ENCODE results near the gene SLAMF8.

The SLAMF8 gene

DNA sequence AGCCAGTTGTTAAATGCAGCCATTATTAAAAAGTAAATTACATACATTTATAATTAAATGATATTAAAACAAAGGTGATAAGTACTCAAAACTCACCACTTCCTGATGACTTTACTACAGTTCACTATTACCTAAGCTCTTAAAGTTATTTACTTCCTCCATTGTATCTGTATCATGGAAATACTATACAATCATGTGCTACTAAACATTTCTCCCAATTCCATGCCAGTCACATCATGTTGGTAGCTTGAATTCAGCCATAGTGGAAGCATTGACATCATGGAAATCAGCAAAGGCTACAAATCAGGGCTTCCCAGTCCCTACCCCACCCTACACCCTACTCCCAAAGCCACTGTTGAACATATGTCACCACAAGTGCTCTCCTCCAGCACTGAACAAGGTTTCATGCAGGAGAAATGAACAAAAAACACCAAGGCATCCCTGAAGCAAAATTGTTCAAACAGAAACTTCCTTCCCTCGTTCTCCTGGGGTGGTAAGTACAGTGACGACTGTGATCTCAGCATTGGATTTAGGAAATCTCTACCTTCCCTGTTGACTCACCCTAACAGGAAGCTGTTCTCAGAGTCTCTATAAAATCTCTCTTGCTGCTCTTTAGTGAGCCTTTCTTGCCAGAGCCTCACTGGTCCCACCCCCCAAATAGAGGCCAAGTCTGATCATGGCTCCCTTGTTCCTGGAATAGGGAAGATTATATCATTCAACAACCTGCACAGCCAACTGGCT lies 23.1 kb downstream of the SLAMF8 start:
- DNase-seq: no peak

DNA sequence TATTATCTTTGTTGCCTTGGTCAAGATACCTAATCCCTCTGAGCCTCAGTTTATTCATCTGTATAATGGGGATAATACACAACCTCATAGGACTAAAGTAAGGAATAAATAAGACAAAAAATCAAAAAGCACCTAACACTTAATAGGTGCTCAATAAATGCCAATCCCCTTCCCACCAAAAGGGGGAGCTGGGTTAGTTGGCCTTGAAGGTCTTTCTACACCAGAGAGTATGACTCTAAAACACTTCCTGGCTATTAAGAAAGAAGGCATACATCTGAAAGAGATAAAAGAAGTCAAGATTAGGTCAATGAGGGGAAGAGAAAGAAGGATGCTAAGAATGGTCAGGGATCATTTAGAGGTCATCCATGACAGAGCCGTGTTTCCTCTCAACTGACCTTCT lies 24.7 kb downstream of the SLAMF8 start:
- DNase-seq: no peak

DNA sequence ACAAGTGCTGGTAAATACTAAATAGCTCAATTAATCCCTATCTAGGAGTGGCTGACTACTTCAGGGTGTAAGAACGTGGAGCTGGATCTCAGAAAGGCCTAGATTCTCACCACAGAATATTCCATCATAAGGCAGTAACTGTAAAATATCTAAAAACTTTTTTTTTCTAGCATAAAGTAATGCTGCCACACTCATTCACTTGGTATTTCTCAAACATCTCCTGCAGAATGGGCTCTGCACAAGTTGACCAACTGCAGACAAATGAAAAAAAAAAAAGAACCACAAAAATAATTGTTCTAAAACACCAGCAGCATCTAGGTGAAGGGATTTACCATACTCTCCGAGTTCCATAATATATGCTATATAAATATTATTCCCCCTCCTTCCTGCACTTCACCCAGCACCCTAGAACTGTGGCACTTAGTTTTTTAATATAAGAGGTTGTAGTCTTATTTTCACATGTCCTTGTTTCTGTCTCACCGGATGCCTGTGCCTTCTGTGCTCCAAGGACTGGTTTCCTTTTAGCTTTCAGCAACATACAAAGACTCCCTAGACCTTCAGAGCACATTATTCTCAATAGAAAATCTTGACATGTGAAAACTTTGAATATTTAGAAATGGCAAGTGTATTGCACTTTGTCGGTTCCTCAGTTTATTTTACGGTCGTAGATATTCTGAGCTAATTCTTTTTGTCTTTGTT lies 26.9 kb downstream of the SLAMF8 start:
- DNase-seq: no peak

DNA sequence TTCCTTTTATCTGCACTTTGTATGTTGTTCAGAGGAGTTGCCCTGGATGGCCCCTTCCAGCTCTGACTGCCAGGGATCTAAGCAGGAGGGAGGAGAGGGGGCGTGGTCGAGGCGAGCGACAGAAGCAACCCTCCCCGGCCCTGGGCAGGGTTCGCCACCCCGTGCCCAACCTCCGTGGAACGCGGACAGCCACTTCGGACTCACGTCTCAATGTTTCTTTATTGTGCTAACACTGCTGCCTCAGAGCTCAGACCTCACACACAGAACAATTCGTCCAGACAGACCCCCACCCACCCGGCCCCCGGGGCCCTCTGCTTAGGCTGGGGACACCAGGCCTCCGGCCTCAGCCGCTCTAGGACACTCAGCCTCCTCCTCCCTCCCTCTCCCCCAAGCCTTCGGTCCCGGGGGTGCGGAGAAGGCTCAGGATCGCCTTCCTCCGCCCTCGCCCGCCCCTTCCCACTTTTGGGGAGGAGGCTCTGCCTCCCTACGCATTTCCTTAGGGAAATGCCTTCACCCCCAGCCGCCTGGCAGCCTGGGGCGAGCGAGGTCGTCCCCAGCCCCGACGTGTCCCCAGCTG lies 27.5 kb downstream of the SLAMF8 start:
- peak; percentile 64 for DNase-seq

DNA sequence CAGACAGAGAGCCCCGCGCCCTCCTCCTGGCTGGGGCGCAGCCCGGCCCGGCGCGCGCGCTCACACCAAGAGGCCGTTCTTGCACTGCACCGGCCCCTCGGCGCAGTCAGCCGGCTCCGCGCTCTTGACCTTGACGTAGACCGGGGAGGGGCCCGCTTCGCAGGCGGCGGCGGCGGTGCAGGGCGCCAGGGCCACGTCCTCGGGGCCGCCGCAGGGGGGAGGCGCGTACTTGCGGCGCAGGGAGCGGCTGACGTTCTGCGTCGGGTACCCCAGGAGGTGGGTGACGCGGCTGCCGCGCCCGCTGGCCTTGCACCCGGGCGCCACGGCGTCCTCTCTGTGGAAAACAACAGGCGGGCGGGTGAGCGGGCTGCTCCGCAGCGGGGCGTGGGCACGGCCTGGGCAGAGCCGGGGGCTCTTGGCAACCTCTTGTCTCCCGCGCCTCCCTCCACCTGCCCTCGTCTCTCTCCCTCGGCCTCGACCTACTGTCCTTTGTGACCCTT lies 28.1 kb downstream of the SLAMF8 start:
- peak; percentile 88 for DNase-seq

DNA sequence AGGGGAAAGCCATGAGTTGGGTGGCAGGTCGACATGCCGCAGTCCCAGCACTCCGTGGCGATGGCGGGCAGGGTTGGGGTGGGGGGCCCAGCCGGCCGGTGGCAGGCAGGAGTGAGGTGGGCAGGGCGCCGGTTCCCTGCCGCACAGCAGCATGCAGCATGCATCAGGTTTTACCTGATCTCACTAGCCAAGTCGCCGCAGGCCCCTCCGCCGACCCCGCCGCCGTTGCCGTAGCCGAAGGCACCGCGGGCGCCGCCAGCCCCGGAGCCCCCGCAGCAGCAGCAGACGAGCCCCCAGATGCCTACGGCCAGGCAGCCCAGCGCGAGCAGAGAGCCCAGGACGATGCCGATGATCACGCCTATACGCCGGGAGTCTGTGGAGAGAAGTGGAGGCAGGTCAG lies 29.0 kb downstream of the SLAMF8 start:
- DNase-seq: no peak

DNA sequence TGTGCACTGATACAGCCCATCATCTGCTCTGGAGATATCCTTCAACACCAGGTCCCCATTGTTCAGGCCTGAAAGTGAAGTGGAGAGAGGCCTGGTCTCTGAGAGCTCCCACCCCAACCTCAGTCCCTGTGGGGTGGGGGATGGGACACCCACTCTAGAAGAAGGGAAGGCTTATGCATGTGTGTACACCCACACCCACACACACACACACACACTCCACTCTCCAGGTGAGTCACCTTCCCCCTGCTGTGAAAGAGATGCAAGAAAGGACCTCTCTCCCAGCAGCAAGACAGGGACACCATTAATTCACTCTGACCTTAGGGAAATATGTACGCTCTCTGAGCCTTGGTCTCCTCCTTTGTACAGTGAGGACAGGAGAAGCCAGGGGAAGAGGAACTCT lies 29.9 kb downstream of the SLAMF8 start:
- no peak for DNase-seq

DNA sequence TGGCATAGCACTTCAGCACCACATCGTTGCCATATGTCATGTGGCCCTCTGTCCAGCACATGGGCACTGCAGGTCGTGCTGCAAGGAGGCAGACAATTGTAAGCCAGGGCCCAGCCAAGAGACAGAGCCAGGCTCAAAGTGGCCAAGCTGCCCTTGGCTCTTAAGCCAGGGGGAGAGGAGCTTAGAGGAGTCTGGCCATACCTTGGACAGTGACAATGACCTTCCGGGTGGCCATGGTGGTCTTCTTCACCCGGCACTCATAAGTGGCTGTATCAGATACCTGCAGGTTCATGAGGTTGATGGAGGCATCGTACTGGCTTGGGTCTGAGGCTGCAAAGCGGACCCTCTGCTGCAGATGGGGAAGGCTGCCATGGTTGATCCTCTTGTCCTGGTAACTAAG lies 31.2 kb downstream of the SLAMF8 start:
- no peak for DNase-seq

DNA sequence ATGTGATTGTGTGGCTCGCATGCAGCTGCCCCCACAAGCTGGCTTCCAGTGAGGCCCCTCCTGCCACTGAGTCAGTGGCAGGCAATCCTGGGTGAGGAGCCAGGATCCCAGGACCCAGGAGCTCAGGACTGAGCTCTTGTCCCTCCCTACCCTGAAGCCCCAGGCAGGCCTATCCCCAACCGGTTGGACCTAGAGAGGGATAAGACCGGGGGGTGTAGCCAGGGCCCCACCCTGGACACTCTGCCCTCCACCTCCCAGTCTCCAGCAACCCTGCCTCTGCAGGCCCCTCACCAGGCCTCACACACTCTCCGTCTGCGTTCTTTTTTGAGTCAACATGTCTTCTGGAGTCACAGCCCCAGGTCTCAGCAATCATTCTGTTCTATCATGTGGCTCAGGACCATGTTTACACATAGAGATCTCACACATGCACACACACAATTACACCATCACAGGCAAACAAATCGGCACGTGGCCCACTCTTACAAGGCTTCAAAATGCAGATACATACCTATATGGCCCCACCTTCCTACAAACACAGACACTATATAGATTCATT lies 33.2 kb downstream of the SLAMF8 start:
- no peak for DNase-seq

DNA sequence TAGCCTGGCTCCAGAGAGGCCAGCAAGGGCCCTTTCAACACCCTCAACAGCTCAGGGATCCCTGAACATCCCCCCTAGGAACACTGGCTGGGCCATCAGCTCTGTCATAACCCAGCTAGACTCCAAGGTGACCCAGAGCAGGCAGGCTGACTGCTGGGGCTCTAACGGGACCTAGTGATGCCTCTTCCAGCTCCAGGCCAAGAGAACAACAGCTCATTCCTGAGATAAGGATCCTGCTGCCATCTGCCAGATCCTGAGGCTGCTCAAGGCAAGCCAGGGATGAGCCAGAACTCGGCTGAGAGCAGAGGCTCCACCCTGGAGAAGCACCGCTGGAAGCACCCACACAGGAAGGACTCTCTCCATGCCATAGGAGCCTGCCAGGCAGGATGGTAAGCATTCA lies 33.8 kb downstream of the SLAMF8 start:
- DNase-seq: no peak

DNA sequence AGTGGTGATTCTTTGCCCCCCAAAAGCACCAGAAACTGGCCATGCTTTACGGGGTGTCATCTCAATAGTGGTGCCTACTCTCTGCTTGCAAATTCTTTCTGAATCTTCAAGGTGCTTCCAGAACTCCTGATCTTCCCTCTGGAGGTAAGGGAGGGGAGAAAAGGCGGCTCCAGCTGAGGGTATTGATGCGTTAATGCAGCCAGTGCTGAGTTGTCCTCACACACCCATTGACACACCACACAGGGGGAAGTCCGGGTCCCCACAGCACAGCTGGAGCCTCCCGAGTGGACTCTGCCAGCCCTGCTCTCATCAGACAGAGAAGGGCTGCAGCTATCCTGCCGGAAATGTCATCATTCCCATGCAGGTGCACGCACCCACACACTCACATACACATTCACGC lies 34.5 kb downstream of the SLAMF8 start:
- DNase-seq: no peak

DNA sequence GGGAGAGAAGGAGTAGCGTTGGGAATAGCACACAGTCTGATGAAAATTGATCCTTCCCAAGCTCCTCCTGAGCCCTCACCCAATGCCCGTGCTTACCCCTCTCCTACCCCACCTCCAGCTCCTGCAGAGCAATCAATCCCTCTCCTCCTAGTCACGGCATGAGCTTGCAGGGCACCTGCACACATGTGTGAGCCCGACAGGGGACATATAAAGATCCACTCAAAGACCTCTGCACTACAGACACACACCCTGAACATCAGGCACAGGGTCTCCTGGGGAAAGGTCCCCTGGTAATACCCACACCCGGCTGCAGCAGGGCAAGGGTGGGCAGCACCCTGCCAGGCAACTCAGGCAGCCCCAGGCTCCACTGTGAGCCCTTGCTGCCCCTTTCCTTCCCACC lies 35.4 kb downstream of the SLAMF8 start:
- DNase-seq: no peak

DNA sequence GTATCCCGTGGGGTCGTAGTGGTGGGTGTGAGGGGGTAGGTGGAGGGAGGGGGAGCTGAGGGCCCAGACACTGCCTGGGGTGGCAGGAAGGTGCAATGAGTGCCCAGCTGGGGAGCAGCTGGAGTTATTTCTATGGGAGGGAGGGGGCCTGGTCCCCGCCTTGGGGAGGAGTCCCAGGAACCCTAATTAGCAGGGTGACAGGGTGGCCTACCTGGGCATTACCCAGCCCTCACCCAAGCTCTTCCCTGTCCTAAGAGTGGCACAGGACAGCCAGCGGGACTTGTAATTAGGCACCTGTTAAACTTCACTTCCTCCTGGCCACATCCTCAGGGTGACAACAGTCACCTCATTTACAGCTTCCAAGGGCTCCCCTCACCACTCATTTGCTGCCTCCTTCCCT lies 35.9 kb downstream of the SLAMF8 start, which contains the start of gene VSIG8:
VSIG8 (minus strand) TSS at position 101 of the 400 bp plus-strand sequence. CDS start 136 bp downstream, outside the sequence.
- no peak for DNase-seq

DNA sequence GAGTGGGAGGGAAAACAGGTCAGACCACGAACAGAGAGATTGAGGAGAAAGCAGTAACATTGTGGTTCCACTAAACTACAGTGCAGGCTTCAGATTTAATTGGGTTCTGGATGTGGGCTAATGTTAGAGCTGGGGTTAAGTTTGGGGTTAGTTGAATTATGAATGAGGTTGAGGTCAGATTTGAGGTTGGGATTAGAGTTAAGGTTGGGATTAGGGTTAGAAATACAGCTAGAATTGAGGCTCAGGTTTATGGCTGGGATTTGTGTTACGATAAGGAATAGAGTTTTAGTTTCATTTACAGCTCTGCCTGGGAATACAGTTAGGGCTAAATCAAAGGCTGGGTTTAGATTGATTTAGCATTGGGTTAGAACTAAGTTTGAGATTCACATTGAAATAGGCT lies 37.6 kb downstream of the SLAMF8 start:
- no peak for DNase-seq

DNA sequence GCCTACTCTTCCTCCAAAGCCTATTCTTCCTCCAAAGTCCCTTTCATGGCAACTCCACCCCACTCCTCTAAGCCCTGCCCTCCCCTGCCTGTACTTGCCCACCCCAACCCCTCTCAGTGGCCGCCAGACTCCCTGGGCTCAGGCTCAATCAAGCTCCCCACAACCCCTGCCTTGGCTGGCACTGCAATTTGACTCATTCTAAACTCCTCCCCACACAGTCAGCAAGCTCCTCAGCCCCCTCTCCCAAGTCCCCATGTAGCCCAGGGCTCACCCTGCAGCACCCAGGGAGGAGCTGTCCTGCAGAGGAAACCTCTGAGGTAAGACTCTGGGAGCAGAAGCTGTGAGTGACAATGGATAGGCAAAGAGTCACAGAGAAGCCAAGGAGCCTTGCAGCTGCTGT lies 39.4 kb downstream of the SLAMF8 start:
- no peak for DNase-seq

DNA sequence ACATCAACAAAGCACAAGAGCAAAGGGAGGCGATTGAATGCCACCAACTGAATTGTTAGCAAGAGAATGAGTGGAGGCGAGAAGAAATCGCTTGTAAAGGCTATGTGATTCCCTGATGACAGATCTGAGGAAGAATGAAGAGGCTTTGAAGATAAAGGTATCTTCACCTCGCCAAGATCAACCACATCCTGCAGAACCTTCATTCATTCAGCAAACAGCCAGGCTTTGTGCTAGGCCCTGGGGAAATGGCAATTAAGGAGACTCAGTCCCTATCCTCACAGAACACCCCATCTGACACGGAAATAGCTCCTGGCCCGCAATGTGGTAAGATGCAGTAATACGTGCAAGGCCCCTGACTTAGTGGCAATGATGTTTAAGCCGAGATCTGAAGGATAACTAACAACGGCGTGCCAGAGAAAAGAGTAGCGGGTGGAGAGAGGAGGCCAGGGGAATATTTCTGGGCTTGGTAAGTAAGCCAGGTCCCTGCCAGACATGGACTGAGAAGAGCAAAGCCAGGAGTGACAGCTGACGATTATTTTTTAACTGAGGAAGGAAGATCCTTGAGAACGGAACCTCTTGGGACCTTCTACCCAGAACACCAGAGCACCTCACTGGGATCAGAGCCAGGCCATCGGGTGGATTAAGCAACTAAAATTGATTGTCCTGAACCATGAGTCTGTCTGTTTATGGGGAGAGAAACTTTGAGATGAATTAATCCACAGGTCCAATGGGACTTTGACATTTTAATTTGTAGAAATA lies 40.4 kb downstream of the SLAMF8 start:
- DNase-seq: no peak

DNA sequence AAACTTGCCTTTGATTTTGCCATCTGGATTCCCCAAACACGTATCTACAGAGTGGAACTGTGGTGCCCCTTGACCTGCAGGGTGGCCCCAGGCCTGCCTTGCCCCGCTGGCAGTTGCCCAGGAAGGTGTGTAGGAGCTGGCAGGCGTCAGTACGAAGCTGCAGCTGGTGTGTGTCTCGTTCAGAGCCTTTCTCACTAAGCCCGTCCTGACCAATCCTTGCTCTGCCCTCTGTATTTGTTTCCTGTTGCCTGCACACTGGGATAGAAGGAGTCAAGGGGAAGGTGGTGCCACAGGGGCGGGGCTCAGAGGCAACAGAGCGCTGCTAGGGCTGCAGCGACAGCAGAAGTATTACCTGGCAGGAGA lies 41.0 kb downstream of the SLAMF8 start:
- DNase-seq: no peak

DNA sequence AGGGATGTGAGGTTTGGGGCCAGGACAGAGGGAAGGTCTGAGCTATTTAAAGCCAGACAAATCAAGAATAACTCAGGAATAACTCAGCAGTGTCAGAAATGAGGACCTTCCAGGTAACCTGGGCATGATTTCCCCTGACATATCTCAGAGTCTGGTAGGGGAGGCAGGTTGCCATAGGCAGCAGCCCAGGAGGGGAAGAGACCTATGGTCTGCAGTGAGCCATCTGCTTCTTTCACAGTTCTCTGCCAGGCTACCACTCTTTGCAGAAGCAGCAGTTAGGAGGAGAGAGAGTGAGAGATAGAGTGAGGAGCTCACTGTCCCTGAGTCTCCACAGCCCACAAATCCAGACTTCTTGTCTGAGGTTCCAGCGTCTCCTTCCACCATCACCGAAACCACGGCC lies 42.1 kb downstream of the SLAMF8 start:
- no peak for DNase-seq

DNA sequence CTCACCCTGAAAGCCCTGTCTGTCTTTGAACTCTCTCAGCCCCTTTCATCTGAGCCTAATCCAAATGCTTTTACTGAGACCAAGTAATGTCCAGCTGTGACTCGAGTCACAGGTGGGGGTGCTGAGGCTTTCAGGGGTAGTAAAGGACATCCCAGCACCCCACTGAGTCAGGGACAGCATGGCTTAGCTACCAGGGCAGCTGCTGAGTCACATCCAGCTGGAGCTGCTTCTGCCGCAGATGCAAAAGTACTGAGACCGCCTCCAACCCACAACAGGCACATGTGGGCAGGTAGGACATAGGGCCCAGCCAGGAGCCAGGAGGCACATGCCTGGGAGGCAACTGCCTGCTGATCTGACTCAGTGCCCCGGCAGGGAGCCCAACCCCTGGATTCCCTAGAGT lies 42.5 kb downstream of the SLAMF8 start:
- DNase-seq: peak; percentile 64

DNA sequence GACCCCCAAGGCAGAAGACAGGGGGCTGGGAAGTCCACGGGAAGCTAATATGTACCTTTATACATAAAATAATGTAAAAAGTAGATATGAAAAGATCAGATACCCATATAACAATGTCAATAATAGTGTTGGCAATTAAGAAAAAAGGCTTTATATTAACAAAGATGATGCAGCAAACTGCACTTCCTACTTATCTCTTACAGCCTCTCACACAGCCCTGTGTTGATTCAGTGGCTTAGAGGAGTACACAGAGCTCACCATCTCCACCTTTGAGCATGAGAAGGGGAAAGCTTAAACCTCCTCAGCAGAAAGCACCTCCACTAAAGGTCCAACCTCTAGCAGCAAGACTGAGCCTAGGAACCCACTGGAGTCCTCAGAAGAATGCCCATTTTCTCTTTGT lies 42.9 kb downstream of the SLAMF8 start:
- DNase-seq: no peak

DNA sequence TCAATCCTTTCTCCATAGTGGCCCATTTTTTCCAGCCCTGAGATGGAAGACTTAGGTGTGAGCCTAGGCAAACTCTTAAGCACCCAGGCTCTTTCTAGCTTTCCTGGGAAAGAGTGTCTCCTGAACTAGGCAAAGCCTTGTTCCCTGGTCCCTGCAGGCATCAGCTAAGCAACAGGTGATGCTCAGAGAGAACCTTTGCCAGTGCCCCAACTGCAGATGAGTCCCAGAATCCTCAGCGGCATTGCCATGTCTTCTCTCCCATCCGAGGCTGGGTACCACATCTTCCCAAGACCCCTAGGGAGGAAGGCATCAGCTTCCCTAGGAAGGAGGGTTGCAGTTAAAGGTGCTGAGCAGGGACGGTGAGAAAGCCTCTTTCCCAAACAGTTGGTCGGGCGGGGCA lies 44.0 kb downstream of the SLAMF8 start:
- no peak for DNase-seq

DNA sequence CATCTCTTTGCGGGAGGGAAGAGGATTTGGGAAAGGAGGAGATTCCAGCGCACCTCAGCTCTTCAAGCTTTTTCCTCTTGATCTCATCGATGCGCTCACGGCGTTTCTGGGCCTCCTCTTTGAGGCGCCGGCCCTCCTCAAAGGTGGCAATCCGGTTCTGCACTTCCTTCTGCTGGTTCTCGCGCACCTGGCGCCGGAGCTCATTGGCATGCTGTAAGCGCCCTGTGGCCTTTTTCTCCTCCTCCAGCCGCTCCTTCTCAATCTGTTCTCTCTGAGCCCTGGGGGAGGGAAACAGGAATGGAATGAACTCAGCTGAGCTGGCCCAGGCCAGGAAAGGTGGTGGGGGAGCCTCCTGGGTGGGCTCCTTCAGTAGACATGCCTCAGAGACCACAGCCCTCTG lies 46.2 kb downstream of the SLAMF8 start:
- DNase-seq: no peak

DNA sequence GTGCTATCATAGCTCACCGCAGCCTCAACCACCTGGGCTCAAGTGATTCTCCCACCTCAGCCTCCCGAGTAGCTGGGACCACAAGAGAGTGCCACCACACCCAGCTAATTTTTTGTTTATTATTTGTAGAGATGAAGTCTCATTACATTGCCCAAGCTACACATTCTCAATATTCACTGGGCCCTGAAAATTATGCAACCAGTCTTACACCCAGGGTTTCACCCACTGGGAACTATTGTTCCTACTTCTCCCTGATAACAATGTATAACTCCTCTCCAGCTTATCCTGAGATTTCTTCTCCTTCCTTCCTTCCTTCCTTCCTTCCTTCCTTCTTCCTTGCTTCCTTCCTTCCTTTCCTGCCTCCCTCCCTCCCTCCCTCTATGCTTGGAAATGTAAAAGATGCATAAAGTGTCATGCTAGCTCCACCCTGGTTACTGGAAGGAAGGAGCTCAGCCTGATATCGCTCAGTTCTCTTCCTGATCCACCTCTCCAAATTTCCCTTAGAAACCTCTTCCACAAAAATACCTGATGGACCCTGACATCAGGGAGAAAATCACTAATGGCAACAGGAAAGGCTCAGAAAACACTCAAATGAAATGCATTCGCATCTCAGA lies 47.0 kb downstream of the SLAMF8 start:
- DNase-seq: no peak
